Measurements from ENCODE around the gene ANKS6. TPM values are rescaled to one million over a fixed set of nuclear protein-coding genes. Genes with fewer than 3 reads are reported as not detected.

Gene ANKS6
- total RNA-seq, 1 donor from 2014 or later = 11.1 TPM

- Mint-ChIP-seq H3K27ac (no peak overlapping the region), H3K27me3 (ENCODE audit: insufficient read depth) (no peaks in the 10 kb centered on the region), H3K9me3 (no peaks in the 10 kb centered on the region), H3K4me3 (no peak overlapping the region), H3K36me3 (ENCODE audit: low read depth) (no peaks in the 10 kb centered on the region), H3K4me1 (ENCODE audit: low read depth) (no peaks in the 10 kb centered on the region)
- DNase-seq (ENCODE audit: low spot score) = no peak
- intact Hi-C loops (cut with micrococcal nuclease) = no loop called here
Observed at GRCh38 chr9:98750364-98751060, 45.8 kb downstream of the ANKS6 start.

DNA sequence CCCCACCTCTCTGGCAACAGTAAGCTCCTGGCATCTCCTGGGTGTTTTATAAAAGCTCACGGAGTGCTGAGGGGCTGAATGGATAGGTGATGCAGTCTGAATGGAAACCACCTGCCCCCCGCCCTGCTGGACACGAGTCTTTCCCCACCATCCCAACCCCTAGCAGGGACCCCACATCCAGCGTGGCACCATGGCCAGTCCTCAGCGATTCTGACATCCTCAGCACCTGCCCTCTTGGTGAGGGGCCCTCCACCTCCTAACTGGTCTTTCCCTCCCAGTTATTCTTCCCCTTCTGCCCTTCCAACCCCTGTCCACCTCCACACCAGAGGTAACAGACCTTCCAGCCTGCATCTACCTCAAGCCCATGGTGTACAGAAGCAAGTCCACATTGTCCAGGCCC lies 48.9 kb downstream of the ANKS6 start:
- no peaks in the 10 kb centered on the region for H3K9me3 Mint-ChIP-seq
- H3K27ac Mint-ChIP-seq = no peak overlapping the region
- H3K36me3 Mint-ChIP-seq (ENCODE audit: low read depth) = no peaks in the 10 kb centered on the region
- no peak for DNase-seq (ENCODE audit: low spot score)
- H3K4me3 Mint-ChIP-seq = no peak overlapping the region
- no peaks in the 10 kb centered on the region for H3K4me1 Mint-ChIP-seq (ENCODE audit: low read depth)
- no peaks in the 10 kb centered on the region for H3K27me3 Mint-ChIP-seq (ENCODE audit: insufficient read depth)
- intact Hi-C loops (cut with micrococcal nuclease) = no loop called here

GRCh38 chr9:98745470-98745869 lies 50.9 kb downstream of the ANKS6 start:
- DNase-seq (ENCODE audit: low spot score) = no peak
- no peaks in the 10 kb centered on the region for H3K27me3 Mint-ChIP-seq (ENCODE audit: insufficient read depth)
- no peak overlapping the region for H3K4me3 Mint-ChIP-seq
- H3K4me1 Mint-ChIP-seq (ENCODE audit: low read depth) = no peaks in the 10 kb centered on the region
- H3K36me3 Mint-ChIP-seq (ENCODE audit: low read depth) = no peaks in the 10 kb centered on the region
- H3K27ac Mint-ChIP-seq = no peak overlapping the region
- no peaks in the 10 kb centered on the region for H3K9me3 Mint-ChIP-seq
- intact Hi-C loops (cut with micrococcal nuclease) = no loop called here

DNA sequence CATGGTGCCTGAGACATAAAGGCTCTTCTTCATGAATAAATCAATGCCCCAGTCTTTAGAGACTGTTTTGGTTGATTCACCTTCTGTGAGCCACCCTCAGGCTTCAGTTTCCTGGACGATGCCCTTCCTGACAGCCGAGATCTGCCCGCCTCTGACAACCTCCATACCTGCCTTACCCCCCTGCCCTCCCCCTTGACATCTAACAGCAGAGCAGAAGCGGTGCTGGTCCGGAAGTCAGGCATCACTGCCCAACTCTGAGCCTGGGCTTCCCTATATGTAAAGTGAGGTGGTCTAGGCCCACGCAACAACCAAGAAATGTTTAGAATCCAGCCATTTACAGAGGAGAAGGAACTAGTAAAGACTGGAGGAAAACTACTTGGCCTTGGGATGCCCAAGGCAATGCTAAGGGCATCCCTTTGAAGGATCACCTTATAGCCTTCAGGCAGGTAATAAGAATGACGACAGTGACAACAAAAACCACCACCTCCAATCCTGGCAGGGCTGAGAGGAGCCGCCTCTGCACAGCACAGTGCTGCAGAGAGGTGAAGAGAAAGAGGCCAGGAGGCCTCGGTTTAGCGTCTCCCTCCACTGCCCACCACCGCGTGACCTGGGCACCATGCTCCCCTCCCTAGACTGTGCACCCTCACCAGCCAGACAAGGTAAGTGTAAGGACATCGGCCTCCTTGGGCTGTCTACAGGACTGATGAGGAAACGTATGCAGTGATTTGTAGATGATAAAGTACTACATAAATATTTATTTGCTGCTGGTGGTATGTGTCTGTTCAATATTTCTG lies 52.3 kb downstream of the ANKS6 start:
- Mint-ChIP-seq H3K27me3 (ENCODE audit: insufficient read depth) (peaks cover 1% of the 10 kb centered on the region), H3K4me1 (ENCODE audit: low read depth) (no peaks in the 10 kb centered on the region), H3K27ac (no peak overlapping the region), H3K4me3 (no peak overlapping the region), H3K9me3 (peaks cover 3% of the 10 kb centered on the region), H3K36me3 (ENCODE audit: low read depth) (no peaks in the 10 kb centered on the region)
- no peak for DNase-seq (ENCODE audit: low spot score)
- intact Hi-C loops (cut with micrococcal nuclease) = no loop called here

- H3K27ac Mint-ChIP-seq = no peak overlapping the region
- no peaks in the 10 kb centered on the region for H3K36me3 Mint-ChIP-seq (ENCODE audit: low read depth)
- intact Hi-C loops (cut with micrococcal nuclease) = no loop called here
- H3K4me3 Mint-ChIP-seq = no peak overlapping the region
- H3K4me1 Mint-ChIP-seq (ENCODE audit: low read depth) = no peaks in the 10 kb centered on the region
- DNase-seq (ENCODE audit: low spot score) = no peak
- H3K27me3 Mint-ChIP-seq (ENCODE audit: insufficient read depth) = peaks cover 1% of the 10 kb centered on the region
- H3K9me3 Mint-ChIP-seq = peaks cover 3% of the 10 kb centered on the region
Observed at GRCh38 chr9:98743329-98743728, 53.0 kb downstream of the ANKS6 start.

- Mint-ChIP-seq H3K4me1 (ENCODE audit: low read depth) (no peaks in the 10 kb centered on the region), H3K9me3 (peaks cover 3% of the 10 kb centered on the region), H3K36me3 (ENCODE audit: low read depth) (no peaks in the 10 kb centered on the region), H3K27me3 (ENCODE audit: insufficient read depth) (peaks cover 1% of the 10 kb centered on the region), H3K4me3 (no peak overlapping the region), H3K27ac (no peak overlapping the region)
- intact Hi-C loops (cut with micrococcal nuclease) = no loop called here
- no peak for DNase-seq (ENCODE audit: low spot score)
Observed at GRCh38 chr9:98742325-98743280, 53.8 kb downstream of the ANKS6 start.

DNA sequence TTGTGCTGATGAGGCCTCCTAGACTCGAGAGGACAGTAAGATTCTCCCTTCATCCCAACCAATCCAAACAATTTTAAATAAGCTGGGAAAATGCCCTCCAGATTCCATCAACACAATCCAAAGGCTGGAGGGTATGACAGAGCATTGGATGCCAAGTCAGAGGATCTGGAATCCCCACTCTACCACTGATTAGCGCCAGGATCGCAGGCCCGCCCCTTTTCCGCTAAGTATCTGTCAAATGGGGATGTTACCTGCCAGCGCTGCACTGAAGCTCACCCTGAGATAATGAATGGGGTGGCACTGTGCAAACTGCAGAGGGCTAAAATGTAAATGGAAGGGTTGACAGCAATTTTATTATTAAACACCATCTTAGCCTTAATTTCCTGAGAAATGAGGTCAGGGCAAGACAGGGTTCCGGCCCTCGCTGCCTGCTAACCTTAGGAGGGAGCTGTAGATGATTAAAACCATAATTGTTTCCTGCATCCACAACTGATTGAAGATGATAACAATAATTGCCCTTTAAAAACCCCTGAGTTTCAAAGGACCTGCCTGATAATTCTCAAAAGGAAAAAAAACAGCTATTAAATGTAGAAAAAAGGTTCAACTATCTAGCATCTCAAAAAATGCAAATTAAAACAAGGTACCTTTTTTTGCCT lies 56.0 kb downstream of the ANKS6 start:
- Mint-ChIP-seq H3K4me3 (no peak overlapping the region), H3K36me3 (ENCODE audit: low read depth) (no peaks in the 10 kb centered on the region), H3K27ac (no peak overlapping the region), H3K4me1 (ENCODE audit: low read depth) (no peaks in the 10 kb centered on the region), H3K9me3 (peaks cover 3% of the 10 kb centered on the region), H3K27me3 (ENCODE audit: insufficient read depth) (peaks cover 1% of the 10 kb centered on the region)
- intact Hi-C loops (cut with micrococcal nuclease) = no loop called here
- DNase-seq (ENCODE audit: low spot score) = no peak

DNA sequence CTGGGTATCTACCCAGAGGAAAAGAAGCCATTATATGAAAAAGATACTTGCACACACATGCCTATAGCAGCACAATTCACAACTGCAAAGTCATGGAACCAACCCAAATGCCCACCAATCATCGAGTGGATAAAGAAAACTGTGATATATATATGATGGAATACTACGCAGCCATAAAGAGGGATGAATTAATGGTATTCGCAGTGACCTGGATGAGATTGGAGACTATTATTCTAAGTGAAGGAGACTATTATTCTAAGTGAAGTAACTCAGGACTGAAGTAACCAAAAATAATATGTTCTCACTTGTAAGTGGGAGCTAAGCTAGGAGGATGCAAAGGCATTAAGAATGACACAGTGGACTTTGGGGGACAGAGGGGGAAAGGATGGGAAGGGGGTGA lies 57.6 kb downstream of the ANKS6 start:
- Mint-ChIP-seq H3K27ac (no peak overlapping the region), H3K9me3 (peaks cover 3% of the 10 kb centered on the region), H3K4me3 (no peak overlapping the region), H3K36me3 (ENCODE audit: low read depth) (no peaks in the 10 kb centered on the region), H3K4me1 (ENCODE audit: low read depth) (no peaks in the 10 kb centered on the region), H3K27me3 (ENCODE audit: insufficient read depth) (peaks cover 1% of the 10 kb centered on the region)
- intact Hi-C loops (cut with micrococcal nuclease) = no loop called here
- no peak for DNase-seq (ENCODE audit: low spot score)

- Mint-ChIP-seq H3K36me3 (ENCODE audit: low read depth) (no peaks in the 10 kb centered on the region), H3K9me3 (peaks cover 3% of the 10 kb centered on the region), H3K27ac (no peak overlapping the region), H3K4me3 (no peak overlapping the region), H3K4me1 (ENCODE audit: low read depth) (no peaks in the 10 kb centered on the region), H3K27me3 (ENCODE audit: insufficient read depth) (peaks cover 1% of the 10 kb centered on the region)
- DNase-seq (ENCODE audit: low spot score) = no peak
- intact Hi-C loops (cut with micrococcal nuclease) = no loop called here
Observed at GRCh38 chr9:98736226-98736625, 60.1 kb downstream of the ANKS6 start.

GRCh38 chr9:98732801-98733200 lies 63.6 kb downstream of the ANKS6 start:
- Mint-ChIP-seq H3K9me3 (no peaks in the 10 kb centered on the region), H3K27me3 (ENCODE audit: insufficient read depth) (no peaks in the 10 kb centered on the region), H3K36me3 (ENCODE audit: low read depth) (no peaks in the 10 kb centered on the region), H3K27ac (no peak overlapping the region), H3K4me1 (ENCODE audit: low read depth) (no peaks in the 10 kb centered on the region), H3K4me3 (no peak overlapping the region)
- intact Hi-C loops (cut with micrococcal nuclease) = no loop called here
- DNase-seq (ENCODE audit: low spot score) = no peak

DNA sequence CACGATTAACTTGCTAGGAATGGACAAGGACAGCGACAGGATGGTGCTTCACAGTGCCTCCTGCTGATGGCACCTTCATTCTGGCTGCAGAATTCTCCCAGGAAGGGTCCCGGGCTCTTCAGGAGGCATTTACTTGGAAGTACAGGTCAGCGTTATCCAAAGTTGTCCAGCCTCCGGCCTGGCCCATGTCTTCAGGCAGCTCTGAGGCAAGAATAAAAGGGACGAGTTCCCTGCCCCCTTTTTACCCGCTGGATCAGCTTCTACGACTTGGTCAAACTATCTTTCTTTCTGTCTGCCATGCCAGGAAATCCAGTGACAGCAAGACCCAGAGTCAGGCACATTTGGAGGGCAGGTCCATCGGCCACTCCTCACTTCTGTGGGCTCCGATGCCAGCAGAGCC lies 64.3 kb downstream of the ANKS6 start:
- Mint-ChIP-seq H3K4me1 (ENCODE audit: low read depth) (no peaks in the 10 kb centered on the region), H3K27ac (no peak overlapping the region), H3K4me3 (no peak overlapping the region), H3K9me3 (no peaks in the 10 kb centered on the region), H3K36me3 (ENCODE audit: low read depth) (no peaks in the 10 kb centered on the region), H3K27me3 (ENCODE audit: insufficient read depth) (no peaks in the 10 kb centered on the region)
- no peak for DNase-seq (ENCODE audit: low spot score)
- intact Hi-C loops (cut with micrococcal nuclease) = no loop called here

DNA sequence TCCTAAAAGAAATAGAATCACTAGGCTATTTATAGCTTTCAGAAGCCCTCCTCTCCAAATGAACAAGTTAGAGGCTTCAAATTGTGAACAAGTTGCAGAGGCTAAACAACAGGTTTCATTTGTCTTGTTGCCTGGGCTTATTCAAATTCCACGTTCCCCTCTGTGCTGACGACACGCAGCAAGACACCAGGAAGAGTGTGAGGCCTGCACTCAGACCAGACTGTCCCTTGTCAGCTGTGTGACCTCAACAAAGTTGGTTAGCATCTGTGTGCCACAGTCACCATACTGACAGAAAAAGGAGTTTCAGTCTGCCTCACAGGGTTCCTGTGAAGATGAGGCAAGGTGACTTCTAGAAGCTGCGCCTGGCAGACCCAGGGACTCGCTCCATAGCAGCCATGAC lies 65.5 kb downstream of the ANKS6 start:
- no peak overlapping the region for H3K4me3 Mint-ChIP-seq
- no peaks in the 10 kb centered on the region for H3K36me3 Mint-ChIP-seq (ENCODE audit: low read depth)
- DNase-seq (ENCODE audit: low spot score) = no peak
- no peaks in the 10 kb centered on the region for H3K4me1 Mint-ChIP-seq (ENCODE audit: low read depth)
- no peak overlapping the region for H3K27ac Mint-ChIP-seq
- H3K9me3 Mint-ChIP-seq = no peaks in the 10 kb centered on the region
- intact Hi-C loops (cut with micrococcal nuclease) = no loop called here
- H3K27me3 Mint-ChIP-seq (ENCODE audit: insufficient read depth) = no peaks in the 10 kb centered on the region
